OCI-M2 (cell line): ENCODE data around the gene WDR45.
"Not testable (repeated sequence)": the region's sequence is repeated elsewhere in the genome, so short reads cannot be mapped to it uniquely, and the experiment has no call there.

Experiments
- DNase-seq: peaks from one replicate; lab custom pipeline; 2025; ENCODE audit not compliant: unreplicated experiment; lab: John Stamatoyannopoulos, UW

WDR45 gene

GRCh38 chrX:49079489-49080428, at the start of gene WDR45:
WDR45 (minus strand) TSS chrX:49079887; CDS start chrX:49078095, 1,792 bp downstream.
- no peak for DNase-seq

DNA sequence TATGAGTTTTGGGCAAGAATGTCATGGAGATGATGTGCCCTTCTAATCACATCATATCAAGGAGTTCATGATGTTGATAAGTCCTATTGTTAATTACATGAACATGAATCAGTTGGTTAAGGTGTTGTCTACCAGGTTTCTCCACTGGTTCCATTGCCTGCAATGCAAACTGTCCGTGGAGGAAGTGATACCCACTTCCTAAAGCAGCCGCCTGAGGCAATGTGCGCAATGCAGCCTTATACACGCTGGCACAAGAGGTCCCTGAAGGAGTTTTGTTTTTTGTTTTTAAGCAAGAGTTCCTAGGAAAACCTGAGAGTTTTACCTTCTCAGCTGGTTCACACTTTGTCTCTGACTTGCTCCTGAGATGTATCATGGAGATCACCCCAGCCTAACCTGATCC, 49.7 kb upstream of the WDR45 start:
- DNase-seq: no peak

- DNase-seq: not testable (repeated sequence)
These were observed 48.1 kb upstream of the WDR45 start for GRCh38 chrX:49127742-49128258.

GRCh38 chrX:49122499-49122898, 42.8 kb upstream of the WDR45 start:
- DNase-seq: no peak

DNA sequence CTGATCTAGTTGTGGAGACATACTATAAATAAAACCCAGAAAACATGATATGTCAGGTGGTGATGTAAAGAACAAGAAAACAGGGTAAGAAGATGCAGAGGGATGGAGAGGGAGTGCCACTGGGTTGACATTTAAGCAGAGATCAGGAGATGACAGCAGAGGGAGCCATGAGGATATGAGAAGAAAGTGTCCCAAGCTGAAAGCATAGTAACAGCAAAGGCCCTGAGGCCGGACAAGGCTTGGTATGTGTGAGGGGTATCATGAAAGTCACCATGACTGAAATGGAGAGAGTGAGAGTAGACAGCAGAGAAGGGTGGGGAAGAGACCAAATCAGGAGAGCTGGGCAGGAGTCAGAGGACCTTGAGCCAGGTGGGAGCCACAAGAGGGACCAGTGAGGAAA, 40.4 kb upstream of the WDR45 start:
- no peak for DNase-seq

- no peak for DNase-seq
These were observed 37.9 kb upstream of the WDR45 start for GRCh38 chrX:49117581-49117980.

DNA sequence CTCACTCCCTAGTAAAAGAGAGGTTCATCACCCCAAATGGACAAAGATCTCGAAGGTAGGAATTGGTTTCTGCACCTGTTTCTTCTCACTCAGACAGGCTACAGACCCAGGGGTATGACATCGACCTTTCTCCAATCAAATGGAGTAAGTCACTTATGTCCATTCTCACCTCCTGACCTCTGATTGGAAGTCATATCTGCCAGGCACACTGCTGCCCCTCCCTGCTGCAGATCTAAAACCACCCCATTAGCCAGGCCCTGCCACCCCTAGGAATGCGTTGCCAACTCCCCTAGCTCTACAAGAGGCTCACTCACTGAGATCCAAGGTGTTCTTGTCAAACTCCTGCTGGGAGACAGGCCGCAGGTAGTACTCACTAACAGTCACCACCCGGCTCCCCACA, 37.0 kb upstream of the WDR45 start:
- DNase-seq: no peak

GRCh38 chrX:49116076-49116475, 36.4 kb upstream of the WDR45 start:
- DNase-seq: no peak

GRCh38 chrX:49111791-49112190, 32.1 kb upstream of the WDR45 start:
- DNase-seq: no peak

GRCh38 chrX:49110417-49110816, 30.7 kb upstream of the WDR45 start:
- DNase-seq: no peak

- no peak for DNase-seq
These were observed 29.0 kb upstream of the WDR45 start for GRCh38 chrX:49108641-49109040.

DNA sequence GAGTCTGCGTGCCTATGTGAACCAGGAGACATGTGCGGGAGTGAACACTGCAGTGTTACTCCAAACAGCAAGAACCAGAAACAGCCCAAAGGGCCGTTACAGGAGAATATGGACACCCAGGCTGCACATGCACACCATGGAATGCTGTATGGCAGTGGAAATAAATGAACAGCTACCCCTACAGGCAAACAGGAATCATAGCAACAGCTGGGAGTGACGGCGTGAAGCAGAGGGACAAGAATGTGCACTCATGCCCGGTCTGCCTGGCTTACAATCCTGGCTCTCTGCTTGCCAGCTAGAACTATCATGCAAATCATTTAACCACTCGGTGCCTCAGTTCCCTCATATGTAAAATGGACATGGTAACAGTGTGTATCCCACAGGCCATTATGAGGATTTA, 27.2 kb upstream of the WDR45 start:
- DNase-seq: no peak

DNA sequence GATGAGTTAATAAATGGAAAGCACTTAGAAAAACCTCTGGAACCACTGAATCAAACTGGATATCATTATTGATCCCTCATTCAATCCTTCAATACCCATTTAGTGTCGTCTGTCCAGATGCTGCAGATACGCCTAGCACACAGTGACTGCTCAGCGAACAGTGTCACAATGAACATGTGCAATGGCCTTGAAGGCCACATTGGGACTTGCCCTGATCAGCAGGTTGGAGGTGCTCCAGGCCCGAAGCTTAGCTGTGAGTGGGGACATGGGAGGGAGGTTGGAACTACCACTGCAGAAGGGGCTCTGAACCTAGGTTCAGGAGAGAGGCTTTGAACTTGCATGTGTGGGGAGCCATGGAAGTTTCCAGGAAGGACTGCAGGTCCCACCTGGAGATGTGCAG, 26.6 kb upstream of the WDR45 start:
- no peak for DNase-seq

DNA sequence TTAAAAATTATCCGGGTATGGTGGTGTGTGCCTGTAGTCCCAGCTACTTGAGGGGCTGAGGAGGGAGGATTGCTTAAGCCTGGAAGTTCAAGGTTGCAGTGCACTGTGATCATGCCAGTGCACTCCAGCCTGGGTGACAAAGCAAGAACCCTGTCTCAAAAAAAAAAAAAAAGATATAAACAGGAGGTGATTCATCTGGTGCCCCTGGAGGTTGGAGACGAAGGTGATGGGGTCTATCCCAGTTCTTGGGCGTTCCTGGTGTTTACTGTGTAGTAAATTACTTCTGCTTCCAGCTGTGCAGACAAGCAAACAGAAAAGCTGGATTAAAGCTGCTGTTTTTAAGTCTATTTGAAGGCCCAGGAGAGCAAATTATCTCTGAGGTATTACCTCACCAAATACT, 23.9 kb upstream of the WDR45 start:
- DNase-seq: no peak

DNA sequence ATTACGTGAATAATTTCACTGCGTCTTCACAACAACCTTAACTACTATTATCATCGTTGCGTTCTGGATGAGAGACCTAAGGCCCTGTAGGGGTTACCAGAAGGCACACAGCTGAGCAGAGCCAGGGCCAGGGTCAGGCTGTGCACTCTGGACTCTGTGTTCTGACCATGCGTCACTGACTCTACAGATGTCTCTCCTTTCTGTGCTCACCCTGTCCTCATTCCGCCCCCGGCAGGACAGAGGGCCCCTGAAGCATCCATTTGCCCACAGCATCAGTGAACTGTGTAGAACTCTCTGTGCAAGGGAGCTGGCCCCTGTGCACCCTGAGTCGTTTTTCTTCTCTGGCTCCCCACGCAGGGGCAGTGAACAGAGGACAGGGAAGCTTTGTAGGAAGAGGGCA, 22.5 kb upstream of the WDR45 start:
- no peak for DNase-seq

DNA sequence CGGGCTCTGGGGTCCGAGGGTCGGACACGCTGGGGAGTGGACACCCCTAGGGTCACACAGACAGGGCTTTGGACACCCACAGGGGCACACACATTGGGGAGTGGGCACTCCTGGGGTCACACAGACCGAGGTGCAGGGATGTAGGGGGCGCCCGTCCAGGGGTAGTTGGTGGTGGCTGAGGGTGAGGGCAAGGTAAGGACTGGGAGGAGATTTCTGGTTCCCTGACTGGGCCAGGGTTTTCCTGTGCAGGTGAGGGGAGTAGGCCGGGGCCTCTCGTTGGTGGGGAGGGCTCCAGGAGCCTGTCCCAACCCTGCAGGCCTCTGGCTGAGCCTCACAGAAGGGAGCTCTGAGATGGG, 21.9 kb upstream of the WDR45 start:
- no peak for DNase-seq

DNA sequence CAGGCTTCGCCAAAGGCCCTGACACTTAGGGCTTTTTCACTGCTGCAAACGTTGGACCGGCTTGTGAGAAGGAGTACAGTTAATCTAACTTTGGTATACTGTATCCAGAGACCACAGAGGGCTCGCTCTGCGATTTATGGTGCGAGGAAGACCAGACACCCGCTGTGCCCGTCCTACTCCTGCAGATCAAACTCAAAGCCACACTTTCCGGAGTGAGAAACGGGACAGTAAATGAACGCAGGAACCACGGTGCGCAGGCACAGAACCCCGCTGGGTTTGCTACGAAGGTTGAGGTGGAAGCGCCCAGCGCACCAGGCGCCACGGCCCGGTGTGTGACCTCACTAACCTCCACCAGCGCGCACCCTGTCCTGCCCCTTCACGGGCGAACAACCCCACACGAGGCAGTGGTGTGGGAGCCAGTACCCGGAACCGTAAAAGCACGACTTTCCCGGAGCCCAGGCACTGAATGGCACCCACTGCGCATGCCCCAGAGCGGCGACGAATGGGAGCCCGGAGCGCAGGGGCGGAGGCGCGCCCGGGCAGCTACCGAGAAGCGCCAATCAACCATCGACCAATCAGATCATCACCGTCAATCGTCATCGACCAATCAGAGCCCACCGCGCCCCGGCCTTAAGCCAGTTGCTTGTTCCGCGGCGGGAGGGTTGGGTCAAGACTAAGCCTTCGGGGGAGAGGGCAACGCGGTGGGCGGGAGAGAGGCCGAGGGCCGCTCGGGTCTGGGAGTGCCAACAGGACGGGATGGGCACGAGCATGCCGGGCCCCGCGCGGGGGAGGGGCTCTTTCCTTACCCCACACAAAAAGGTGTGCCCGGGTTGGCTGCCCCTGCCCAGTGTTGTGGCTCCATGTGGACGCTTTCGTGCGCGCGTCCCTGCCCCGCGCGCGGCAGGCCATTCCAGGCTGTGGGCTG, 21.3 kb upstream of the WDR45 start:
- peak; percentile 84 for DNase-seq

- DNase-seq: no peak
These were observed 16.7 kb upstream of the WDR45 start for GRCh38 chrX:49096419-49096818.

GRCh38 chrX:49089553-49089952, 9.9 kb upstream of the WDR45 start:
- DNase-seq: no peak

- no peak for DNase-seq
These were observed 2.7 kb upstream of the WDR45 start for GRCh38 chrX:49082271-49082871.

- no peak for DNase-seq
These were observed 1.7 kb downstream of the WDR45 start for GRCh38 chrX:49077941-49078340.
